HL-60/S4 treated with retinoic acid at 250 ng/mL for 4 days and 3 days (cell line): ENCODE measurements around the gene RBM10.

Source experiments
- in situ Hi-C: fragments of 300-500 bp; cut with MboI; formaldehyde crosslinking; loops from 2 replicates; pipeline ENCODE4 v1.7.0; 2022; ENCODE audit warnings: low sequenced_read_pairs

Gene RBM10

DNA sequence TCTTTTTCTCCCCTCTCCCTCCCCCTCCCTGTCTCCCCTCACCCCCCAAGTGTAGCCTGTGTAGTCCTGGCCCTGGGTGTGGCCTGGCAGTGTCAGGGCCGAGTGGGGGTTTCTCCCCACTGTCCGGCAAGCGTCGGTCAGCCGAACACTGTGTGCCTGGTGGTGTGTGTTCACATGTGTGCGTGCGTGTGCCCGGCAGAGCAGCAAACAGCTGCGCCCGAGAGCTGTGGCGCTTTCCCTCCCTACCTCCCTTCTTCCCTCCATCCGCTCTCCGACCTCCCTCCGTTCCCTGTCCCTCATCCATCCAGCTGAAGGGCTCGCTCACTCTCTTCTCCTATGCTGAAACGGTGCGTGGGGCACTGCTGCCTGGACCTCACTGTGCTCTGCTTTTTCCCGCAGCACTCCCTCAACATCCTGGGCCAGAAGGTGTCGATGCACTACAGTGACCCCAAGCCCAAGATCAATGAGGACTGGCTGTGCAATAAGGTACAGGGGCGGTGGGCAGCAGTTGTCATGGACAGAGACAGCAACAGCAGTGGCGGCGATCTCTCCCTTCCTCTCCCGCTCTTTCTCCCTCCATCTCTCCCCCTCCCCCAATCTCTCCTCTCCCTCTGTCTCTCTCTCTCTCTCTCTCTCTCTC is 31.2 kb downstream of the RBM10 start:
- in situ Hi-C loops: no loop called here

DNA sequence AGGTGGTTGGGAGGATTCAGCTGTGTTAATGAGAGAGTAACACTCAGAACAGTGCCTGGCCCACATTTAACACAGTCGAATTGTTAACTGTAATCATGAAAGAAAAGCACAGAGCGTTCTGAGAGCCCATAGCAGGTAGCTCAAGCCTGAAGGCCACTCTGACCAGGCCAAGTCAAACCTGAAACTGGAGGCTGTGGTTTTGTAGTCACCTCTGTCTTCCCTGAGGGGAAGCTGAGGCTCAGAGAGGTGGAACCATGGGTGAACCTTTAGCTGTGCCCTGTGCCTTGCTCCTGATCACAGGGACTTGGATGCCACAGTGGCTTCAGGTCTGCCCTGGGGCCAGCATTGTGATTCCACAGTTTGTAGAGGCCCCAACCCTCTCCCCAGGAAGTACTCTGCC is 32.1 kb downstream of the RBM10 start:
- in situ Hi-C loops: no loop called here

DNA sequence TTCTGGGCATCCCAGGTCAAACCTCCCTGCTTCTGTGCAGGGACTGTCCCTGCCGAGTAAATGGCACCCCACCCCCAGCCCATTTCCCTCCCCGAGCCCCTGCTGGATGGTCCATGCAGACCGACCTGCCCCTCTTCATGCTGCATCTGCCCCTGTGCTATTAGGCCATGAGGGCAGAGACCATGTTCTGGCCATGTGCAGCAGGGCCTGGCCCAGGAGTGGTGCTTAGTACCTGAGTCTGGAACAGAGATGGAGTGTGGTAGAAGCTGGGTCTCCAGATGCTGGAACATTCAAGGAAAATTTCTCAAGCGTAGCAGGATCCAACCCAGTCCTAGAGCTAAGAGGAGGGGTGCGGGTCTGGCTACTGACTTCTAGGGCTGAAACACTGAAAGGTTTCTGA is 33.3 kb downstream of the RBM10 start:
- in situ Hi-C loops: no loop called here

DNA sequence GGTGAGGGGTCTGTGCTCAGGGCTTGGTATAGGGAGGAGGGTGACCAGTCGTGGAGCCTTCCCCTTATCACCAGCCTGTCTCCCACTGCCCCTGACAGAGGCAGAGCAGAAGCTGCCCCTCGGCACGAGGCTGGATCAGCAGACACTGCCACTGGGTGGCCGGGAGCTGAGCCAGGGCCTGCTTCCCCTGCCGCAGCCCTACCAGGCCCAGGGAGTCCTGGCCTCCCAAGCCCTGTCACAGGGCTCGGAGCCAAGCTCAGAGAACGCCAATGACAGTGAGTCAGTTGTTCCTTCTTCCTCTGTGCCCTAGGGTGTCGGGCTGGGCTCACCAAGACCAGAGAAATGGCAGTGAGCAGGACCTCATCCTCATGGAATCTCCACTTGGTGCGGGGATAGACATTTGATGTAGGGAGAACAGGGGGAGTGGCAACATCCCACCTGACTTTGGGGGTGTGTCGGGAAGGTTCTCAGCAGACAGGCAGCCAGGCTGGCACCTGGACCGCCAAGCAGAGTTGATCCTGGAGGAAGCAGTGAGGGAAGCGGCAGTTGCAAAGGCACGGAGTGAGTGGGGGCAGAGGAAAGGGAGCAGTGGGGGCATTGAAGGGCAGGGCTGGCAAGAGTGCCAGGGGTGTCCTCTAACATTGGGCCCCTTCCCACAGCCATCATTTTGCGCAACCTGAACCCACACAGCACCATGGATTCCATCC is 34.4 kb downstream of the RBM10 start:
- in situ Hi-C loops: no loop called here

DNA sequence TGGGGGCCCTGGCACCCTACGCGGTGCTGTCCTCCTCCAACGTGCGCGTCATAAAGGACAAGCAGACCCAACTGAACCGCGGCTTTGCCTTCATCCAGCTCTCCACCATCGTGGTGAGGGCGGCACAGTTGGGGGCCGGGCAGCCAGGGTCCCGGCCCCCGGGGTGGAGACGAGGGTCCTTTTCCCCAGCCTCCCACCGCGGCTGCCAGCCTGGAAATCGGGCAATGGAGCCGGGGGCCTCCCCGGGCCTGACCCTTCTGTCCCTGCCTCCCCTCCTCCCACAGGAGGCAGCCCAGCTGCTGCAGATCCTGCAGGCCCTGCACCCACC is 34.9 kb downstream of the RBM10 start:
- in situ Hi-C loops: no loop called here

DNA sequence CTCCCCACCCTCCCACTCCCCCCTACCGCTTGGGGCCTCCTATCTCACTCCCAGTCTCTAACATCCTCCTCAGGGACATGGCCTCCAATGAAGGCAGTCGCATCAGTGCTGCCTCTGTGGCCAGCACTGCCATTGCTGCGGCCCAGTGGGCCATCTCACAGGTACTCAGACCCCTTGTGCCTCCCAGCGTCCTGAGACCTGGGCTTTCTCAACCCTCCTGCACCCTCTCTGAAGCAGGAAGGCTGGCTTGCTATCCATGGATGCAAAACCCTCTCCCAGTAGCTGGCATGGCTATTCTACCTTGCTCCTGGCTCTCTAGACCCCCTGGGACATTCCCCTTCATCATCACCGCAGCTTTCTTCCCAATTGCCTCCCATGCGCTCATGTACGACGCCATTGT is 35.3 kb downstream of the RBM10 start:
- in situ Hi-C loops: no loop called here

DNA sequence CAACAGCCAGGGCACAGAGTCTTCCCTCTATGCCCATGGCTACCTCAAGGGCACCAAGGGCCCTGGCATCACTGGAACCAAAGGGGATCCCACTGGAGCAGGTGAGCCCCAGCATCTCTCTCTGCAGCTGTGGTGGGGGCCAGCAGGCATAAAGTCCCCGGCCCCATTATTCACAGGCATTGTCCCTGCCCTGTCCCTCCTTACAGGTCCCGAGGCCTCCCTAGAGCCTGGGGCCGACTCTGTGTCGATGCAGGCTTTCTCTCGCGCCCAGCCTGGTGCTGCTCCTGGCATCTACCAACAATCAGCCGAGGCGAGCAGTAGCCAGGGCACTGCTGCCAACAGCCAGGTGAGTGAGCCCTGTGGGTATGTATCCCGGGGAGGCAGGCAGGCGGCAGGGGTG is 36.3 kb downstream of the RBM10 start:
- in situ Hi-C loops: no loop called here

DNA sequence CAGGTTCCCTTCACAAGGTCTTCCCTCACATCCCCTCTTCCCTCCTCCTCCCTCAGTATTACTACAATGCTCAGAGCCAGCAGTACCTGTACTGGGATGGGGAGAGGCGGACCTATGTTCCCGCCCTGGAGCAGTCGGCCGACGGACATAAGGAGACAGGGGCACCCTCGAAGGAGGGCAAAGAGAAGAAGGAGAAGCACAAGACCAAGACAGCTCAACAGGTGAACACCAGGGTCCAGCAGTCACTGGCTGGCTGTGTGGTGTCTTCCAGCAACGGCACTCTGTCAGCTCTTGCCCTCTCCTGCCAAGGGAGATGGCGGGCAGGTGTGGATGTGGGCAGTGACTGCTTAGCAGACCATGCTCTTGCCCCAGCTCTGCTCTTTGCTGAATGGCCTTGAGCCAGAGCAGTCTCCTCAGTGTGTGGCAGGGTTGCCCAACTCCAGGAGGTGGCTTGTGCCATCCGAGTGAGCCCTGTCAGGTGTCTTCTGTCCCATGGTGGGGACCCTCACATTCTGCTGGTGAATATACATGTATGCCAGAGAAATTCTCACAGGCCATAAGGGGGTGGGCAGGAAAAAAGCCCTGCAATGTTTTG is 37.2 kb downstream of the RBM10 start:
- in situ Hi-C loops: no loop called here

DNA sequence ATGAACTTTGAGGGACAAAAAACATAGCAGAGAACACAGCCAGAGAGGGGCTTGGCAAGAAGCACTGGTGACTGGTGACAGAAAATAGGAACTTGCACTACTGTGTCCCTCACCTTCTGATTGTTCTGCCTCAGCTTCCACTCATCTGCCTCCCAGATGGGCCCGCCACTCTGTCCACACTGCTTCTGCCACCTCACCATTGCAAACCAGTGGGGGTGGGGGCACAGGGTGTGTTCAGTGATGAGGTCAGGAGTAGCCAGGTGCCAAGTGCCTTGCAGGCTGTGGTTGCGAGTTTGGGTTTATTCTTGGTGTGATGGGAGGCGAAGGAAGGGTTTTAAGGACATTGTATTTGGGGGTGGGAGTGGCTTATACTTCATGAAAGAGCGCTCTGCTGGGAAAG is 39.5 kb downstream of the RBM10 start:
- in situ Hi-C loops: no loop called here

DNA sequence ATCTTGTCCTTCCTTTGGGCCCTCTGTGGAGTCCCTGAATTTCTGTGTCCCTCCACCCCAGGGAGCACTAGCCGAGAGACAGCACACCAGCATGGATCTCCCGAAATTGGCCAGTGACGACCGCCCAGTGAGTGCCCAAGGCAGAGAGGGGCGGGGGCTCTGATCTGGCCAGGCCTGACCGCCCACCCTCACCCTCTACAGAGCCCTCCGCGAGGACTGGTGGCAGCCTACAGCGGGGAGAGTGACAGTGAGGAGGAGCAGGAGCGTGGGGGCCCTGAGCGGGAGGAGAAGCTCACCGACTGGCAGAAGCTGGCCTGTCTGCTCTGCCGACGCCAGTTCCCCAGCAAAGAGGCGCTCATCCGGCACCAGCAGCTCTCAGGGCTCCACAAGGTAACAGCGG is 40.2 kb downstream of the RBM10 start:
- in situ Hi-C loops: no loop called here

DNA sequence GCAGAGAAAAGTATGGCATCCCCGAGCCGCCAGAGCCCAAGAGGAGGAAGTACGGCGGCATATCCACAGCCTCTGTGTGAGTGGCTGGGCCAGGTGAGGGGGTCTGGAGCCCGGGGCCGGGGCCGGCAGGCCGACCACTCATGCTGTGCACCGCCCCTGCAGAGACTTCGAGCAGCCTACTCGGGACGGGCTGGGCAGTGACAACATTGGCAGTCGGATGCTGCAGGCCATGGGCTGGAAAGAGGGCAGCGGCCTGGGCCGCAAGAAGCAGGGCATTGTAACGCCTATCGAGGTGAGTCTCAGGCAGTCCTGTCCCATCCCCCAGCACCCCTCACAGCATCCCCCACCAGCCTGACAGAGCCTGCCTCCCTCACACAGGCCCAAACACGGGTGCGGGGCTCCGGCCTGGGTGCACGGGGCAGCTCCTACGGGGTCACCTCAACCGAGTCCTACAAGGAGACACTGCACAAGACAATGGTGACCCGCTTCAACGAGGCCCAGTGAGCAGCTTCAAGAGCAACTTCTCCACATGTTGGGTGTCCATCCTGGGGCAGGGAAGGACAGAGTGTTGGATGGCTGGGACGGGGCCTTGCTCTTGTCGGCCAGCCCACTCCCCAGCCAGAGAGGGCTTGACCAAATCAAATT is 41.2 kb downstream of the RBM10 start:
- in situ Hi-C loops: no loop called here

DNA sequence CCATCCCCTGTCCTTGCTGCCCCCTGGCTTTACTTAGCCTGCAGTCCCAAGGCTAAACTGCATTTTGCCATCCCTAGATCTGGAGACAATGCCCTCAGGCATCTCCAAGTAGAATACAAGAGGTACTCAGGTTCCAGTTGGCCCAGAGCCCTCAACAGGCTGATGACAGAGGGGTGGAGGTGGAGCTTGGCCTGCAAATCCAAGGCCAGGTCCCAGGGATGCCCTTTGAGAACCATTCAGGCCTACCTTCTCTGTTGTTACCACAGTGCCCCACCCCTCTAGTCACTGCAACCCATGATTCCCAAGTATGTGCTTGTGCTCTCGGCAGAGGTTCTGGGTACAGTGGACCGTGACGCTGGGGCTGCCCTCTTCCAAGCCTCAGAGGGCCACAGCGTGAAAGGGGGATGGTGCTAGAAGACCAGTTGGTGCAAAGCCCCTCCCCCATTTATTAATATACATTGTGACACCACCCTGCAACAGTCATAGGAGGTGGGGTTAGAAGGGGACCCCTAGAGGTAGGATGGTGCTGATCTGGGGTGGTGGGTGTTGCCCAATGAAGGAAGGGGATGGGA is 42.2 kb downstream of the RBM10 start:
- in situ Hi-C loops: no loop called here

DNA sequence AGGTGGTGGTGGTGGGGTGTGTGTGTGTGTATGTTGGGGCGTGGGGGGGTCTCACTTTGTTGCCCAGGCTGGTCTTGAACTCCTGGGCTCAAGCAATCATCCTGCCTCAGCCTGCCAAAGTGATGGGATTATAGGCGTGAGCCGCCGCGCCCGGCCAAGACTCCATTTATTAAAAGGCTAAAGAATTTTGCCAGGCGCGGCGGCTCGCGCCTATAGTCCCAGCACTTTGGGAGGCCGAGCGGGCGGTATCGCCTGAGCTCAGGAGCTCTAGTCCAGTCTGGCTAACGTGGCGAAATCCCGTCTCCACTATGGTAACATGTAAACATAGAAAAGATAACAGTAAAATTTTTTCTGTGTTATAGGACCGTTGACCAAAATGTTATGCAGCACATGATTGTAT is 44.9 kb downstream of the RBM10 start:
- in situ Hi-C loops: no loop called here

DNA sequence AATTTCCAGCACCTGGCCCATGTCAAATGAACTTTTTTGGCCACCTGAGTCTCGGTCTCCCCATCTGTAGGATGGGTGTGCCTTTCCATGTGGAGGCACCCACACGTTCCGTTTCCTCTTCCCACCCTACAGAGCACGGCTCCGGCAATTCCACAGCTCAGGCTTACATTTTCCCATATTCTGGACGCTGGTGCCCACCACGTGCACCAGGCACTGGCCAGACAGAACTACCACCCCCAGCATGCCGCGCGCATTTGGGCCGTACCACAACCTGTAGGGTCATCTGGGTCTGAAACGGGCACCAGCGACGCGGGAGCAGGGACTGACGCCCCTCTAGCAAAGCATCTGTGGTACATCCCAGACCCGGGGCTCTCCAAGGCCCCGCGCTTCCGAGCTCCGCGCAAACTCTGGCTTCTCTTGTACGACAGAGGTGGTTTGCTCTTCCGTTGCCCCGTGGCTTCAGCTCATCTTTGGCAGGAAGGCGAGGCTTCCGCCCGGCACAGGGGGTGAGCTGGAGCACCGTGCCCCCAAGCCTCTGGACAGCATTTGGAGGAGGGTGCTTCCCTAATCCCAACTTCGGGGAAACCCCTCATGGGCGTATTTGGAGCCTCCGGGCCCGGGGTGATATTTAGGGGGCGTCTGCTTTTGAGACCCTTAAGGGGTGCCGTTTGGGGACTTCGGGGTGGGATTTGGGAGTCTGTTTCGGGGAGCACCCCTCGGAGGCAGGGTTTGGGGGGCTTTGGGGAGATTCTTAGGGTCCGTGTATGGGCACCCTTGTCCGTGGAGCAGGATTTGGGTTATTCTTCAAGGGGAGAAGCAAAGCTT is 45.6 kb downstream of the RBM10 start:
- in situ Hi-C loops: no loop called here

DNA sequence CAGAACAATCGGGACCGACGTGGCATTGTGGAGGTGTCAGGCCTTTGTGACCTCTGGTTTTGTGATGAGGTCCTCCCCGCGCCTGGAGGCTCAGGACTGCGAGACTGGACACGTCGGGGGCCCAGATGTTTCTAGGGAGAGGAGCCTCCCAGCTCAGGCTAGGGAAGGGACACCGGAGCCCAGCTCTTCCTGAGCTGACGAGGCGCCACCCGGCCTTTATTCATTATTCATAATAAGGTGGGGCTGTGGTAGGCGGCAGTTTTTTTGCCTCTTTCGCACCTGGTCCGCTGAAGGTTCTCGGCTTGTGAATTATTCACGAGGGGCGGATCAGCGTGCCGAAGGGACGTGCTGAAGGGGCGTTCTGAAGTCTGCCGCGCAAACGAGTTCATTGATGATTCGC is 46.3 kb downstream of the RBM10 start:
- in situ Hi-C loops: no loop called here

DNA sequence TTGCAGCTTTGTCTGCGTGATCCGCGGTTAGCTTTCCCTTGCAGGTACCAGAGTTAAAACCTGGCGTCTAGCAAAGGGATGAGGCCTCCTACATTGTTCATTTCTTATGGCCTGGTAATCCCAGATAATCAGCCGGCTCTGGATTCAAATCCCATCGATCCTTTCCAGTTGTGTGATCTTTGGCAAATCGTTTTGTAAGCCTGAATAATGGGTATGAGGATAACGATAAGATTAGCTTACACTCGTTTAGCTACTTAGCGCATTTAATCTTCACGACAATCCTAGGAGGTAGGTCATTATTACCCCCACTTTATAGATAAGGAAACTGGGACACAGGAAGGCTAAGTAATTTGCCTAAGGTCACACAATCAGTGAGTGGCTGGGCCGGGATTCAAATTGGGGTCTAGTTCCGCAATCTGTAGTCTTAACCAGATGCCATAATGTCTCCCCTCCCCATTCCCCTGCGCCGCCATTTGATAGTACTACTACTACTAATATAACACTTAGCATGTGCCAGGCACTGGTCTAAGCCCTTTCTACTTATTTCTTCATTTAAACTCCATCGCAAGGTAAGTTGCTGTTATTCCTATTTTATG is 46.9 kb downstream of the RBM10 start:
- in situ Hi-C loops: no loop called here

DNA sequence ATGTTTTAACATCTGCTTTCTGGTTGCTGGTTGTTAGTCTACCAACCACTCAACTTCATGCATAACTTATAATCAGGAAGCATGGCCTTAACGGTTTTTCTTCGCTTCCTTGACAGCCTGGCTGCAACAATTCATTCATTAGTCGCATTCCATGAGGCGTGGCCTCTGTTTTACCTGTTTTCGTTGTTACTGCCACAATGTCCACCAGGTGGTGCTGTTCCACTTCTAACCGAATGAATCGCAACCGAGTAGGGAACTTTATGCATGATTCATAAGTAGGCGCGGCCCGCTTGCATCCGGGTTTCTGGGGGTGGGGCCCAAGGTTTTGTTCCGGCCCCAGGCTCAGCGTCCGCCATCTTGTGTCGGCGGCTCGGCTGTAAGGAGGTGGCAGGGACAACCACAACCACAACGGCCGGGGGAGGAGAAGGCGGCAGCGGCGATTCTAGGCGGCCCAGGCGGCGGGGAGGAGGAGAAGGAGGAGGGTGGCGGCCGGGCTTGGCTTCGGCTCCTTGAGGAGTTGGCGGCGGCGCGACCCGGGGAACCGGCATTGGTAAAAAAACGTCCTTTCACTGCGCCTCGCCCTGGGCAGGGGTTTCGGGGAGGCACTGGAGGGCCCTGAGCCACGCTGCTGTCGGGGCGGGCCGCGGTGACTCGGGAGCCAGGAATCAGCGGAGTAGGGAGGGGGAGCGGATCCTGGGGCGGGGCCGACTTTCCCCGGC is 48.6 kb downstream of the RBM10 start, which contains the start of gene UBA1:
Gene UBA1 (plus strand): TSS at position 355 of the 719 bp plus-strand sequence. CDS start 4,974 bp downstream, outside the sequence.
- in situ Hi-C loops: no loop called here

DNA sequence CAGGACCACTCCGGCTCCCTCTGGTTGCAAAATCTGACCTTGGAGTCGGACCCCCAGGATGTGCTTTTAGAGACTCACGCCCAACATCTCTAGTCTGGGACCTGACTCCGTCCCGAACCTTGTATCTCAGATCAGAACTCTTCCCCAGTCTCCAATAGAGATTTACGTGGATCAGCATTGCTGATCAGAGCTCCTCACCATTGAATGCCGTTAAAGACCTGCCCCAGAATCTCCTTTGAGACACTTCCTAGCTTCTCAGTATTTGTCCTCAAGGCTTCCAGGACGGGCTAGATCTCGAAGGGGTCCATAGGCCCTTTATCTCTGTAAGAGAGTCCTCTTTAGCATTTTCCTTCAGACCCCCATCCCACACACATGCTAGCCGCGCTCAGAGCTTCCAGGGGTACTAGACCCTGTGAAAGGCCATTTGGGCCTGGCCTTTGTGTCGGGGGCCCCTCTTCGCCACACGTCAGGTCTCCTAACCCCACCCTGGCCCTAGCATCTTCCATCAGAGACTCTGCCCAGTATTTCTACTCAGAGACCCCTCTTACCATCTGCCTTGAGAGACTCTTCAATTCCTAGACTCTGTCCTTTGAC is 49.3 kb downstream of the RBM10 start:
- in situ Hi-C loops: no loop called here

DNA sequence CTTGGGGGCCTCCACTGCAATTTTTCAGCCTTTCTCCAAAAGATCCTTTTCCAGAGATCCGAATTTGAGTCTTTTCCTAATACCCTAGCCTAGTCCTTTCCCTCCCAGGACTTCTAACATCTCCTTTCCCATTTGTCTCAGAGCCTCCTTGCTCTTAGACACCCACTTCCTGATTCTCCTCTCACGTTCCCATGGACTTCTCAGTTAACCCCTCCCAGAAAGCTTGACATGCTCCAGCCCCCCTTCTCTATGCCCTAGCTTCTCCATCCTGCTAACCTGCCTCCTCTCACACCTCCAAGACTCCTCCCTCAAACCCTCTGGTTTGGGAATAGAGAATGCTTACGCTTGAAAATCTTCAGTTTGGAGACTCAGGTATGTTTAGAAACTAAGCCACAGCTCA is 51.1 kb downstream of the RBM10 start:
- in situ Hi-C loops: no loop called here
